ENCODE measurements around the gene NOS1. TPM values are rescaled to one million over a fixed set of nuclear protein-coding genes. Genes with fewer than 3 reads are reported as not detected.

Gene NOS1
- total RNA-seq, 1 donor from 2014 or later = 3.5 TPM

- no peaks in the 10 kb centered on the region for H3K27me3 ChIP-seq (ENCODE audit: low read depth)
- no peaks in the 10 kb centered on the region for H3K36me3 ChIP-seq
- H3K27ac ChIP-seq = no peak overlapping the region
- ATAC-seq = no peak
- no peak overlapping the region for H3K4me3 ChIP-seq
- intact Hi-C loops (cut with DNase I) = no loop called here
- H3K4me1 ChIP-seq = no peaks in the 10 kb centered on the region
- H3K9me3 ChIP-seq = no peaks in the 10 kb centered on the region
- DNase-seq = no peak
- TF ChIP-seq, protein P1, sequence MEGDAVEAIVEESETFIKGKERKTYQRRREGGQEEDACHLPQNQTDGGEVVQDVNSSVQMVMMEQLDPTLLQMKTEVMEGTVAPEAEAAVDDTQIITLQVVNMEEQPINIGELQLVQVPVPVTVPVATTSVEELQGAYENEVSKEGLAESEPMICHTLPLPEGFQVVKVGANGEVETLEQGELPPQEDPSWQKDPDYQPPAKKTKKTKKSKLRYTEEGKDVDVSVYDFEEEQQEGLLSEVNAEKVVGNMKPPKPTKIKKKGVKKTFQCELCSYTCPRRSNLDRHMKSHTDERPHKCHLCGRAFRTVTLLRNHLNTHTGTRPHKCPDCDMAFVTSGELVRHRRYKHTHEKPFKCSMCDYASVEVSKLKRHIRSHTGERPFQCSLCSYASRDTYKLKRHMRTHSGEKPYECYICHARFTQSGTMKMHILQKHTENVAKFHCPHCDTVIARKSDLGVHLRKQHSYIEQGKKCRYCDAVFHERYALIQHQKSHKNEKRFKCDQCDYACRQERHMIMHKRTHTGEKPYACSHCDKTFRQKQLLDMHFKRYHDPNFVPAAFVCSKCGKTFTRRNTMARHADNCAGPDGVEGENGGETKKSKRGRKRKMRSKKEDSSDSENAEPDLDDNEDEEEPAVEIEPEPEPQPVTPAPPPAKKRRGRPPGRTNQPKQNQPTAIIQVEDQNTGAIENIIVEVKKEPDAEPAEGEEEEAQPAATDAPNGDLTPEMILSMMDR (IDR thresholded peaks at IDR 0.05) = no peak
Observed at GRCh38 chr12:117213295-117213808, 148.1 kb downstream of the NOS1 start.

- TF ChIP-seq, protein P1 (IDR thresholded peaks at IDR 0.05) = peak; percentile 87
- DNase-seq = peak; percentile 54
- peak; percentile 86 to 89 for ATAC-seq
- Histone ChIP-seq H3K9me3 (no peaks in the 10 kb centered on the region), H3K4me3 (no peak overlapping the region), H3K4me1 (no peaks in the 10 kb centered on the region), H3K27me3 (ENCODE audit: low read depth) (no peaks in the 10 kb centered on the region), H3K27ac (no peak overlapping the region), H3K36me3 (no peaks in the 10 kb centered on the region)
- intact Hi-C loops (cut with DNase I) = no loop called here
Observed at GRCh38 chr12:117212563-117213190, 148.7 kb downstream of the NOS1 start.

DNA sequence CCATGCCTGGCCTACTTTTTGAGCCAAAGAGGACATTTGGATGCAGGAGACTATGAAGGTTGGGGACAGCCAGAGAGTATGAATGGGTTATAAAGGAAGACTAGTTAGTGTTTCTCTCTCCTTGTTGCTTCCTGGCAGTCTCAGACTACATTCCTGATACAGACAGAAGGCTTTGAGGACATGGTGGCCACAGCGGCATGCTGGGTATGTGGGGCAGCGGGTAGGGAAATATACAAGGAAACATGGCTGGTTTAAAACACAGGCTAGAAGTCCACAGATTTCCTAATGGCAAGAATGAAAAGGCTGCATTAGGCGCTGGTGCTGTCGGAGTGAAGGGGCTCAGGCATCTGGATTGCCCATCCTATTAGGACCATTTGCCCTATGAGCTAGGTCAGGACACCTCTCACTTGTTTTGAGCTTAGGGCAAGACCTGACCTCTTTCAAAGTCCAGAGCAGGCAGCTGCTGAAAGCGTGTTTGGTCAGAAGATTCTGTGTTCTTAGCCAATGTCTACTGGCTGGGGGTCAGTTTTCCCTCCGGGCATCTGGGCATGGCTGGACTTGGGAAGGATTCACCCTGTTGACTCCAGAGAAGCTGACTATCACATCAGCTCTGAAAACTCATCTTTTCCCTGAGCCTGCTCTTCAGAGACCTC, 151.0 kb downstream of the NOS1 start:
- H3K4me3 ChIP-seq = no peak overlapping the region
- intact Hi-C loops (cut with DNase I) = no loop called here
- DNase-seq (no peak), ATAC-seq (no peak)
- H3K4me1 ChIP-seq = no peaks in the 10 kb centered on the region
- H3K36me3 ChIP-seq = no peaks in the 10 kb centered on the region
- H3K9me3 ChIP-seq = no peaks in the 10 kb centered on the region
- H3K27me3 ChIP-seq (ENCODE audit: low read depth) = no peaks in the 10 kb centered on the region
- TF ChIP-seq, protein P1 (IDR thresholded peaks at IDR 0.05) = no peak
- H3K27ac ChIP-seq = no peak overlapping the region

GRCh38 chr12:117209626-117210025, 151.8 kb downstream of the NOS1 start:
- H3K27ac ChIP-seq = no peak overlapping the region
- H3K4me1 ChIP-seq = no peaks in the 10 kb centered on the region
- H3K9me3 ChIP-seq = no peaks in the 10 kb centered on the region
- no peak overlapping the region for H3K4me3 ChIP-seq
- ATAC-seq (no peak), DNase-seq (no peak)
- intact Hi-C loops (cut with DNase I) = no loop called here
- H3K27me3 ChIP-seq (ENCODE audit: low read depth) = peaks cover under 1% of the 10 kb centered on the region
- no peaks in the 10 kb centered on the region for H3K36me3 ChIP-seq
- TF ChIP-seq, protein P1 (IDR thresholded peaks at IDR 0.05) = no peak

- DNase-seq = no peak
- H3K4me1 ChIP-seq = no peaks in the 10 kb centered on the region
- peaks cover 7% of the 10 kb centered on the region for H3K27me3 ChIP-seq (ENCODE audit: low read depth)
- ATAC-seq = no peak
- no peak overlapping the region for H3K4me3 ChIP-seq
- intact Hi-C loops (cut with DNase I) = no loop called here
- H3K36me3 ChIP-seq = no peaks in the 10 kb centered on the region
- TF ChIP-seq, protein P1 (IDR thresholded peaks at IDR 0.05) = no peak
- no peaks in the 10 kb centered on the region for H3K9me3 ChIP-seq
- H3K27ac ChIP-seq = no peak overlapping the region
Observed at GRCh38 chr12:117208811-117209455, 152.5 kb downstream of the NOS1 start.

Data from lower lobe of right lung (tissue), 2 donors.